GM12801 (cell line): Measurements from ENCODE around the gene NPC2.

ENCODE experiments used
- TF ChIP-seq, protein P1 (sequence below): IDR thresholded peaks from one replicate; pipeline ENCODE4 v1.5.1; 2011; ENCODE audit warnings: control low read depth; ENCODE audit not compliant: insufficient read length; ENCODE audit errors: extremely low read depth

The NPC2 gene

DNA sequence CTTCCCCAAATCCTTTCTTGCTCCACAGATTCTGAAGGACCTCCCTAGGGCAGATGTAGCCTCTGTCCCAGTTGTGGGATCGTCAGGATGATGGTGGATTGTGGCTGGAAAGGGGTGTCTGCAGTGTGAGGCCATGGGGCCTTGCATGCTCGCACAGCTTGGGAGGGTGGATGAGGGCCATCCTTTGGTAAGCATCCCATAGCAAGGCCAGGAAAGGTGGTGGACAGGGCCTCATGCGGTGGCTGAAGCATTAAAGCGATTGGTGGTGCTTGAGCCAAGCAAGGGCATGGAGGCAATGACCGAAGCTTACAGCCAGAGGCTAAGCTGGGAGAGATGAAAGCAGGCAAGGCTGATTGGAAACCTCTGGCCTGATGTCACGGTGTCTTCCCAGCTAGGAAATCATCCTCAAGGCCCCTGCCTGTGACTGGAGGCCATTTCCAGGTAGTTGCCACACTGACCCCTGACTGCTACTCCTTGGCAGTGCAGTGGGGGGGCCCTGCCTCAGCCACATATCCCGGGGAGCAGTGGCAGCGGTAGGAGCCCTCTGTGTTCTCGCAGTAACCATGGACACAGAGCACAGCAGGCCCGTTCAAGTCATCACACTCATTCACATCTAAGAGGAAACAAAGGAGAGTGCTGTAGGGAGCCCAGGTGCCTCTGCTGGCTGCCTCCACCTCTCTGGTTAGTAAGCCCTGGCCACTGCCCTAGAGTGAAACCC lies 7.5 kb upstream of the NPC2 start:
- TF ChIP-seq, protein P1, sequence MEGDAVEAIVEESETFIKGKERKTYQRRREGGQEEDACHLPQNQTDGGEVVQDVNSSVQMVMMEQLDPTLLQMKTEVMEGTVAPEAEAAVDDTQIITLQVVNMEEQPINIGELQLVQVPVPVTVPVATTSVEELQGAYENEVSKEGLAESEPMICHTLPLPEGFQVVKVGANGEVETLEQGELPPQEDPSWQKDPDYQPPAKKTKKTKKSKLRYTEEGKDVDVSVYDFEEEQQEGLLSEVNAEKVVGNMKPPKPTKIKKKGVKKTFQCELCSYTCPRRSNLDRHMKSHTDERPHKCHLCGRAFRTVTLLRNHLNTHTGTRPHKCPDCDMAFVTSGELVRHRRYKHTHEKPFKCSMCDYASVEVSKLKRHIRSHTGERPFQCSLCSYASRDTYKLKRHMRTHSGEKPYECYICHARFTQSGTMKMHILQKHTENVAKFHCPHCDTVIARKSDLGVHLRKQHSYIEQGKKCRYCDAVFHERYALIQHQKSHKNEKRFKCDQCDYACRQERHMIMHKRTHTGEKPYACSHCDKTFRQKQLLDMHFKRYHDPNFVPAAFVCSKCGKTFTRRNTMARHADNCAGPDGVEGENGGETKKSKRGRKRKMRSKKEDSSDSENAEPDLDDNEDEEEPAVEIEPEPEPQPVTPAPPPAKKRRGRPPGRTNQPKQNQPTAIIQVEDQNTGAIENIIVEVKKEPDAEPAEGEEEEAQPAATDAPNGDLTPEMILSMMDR: no peak

DNA sequence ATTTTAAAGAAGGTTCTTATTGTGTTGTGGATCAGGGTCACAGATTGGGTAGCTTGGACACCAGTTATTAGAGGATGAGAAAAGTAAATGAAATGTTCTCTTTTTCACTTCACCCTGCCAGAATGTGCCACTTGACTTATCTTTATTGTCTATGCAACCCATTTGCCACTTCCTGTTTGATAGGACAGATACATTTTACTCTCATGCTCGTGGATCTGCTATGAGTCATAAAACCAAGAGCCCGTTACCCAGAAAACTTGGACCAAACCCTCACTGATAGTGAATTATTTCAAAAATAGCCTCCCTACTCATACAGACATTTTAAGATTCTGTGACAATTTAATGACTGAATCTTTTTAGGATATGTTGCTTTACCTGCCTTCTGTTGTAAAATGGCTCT lies 2.3 kb upstream of the NPC2 start:
- TF ChIP-seq, protein P1: no peak

DNA sequence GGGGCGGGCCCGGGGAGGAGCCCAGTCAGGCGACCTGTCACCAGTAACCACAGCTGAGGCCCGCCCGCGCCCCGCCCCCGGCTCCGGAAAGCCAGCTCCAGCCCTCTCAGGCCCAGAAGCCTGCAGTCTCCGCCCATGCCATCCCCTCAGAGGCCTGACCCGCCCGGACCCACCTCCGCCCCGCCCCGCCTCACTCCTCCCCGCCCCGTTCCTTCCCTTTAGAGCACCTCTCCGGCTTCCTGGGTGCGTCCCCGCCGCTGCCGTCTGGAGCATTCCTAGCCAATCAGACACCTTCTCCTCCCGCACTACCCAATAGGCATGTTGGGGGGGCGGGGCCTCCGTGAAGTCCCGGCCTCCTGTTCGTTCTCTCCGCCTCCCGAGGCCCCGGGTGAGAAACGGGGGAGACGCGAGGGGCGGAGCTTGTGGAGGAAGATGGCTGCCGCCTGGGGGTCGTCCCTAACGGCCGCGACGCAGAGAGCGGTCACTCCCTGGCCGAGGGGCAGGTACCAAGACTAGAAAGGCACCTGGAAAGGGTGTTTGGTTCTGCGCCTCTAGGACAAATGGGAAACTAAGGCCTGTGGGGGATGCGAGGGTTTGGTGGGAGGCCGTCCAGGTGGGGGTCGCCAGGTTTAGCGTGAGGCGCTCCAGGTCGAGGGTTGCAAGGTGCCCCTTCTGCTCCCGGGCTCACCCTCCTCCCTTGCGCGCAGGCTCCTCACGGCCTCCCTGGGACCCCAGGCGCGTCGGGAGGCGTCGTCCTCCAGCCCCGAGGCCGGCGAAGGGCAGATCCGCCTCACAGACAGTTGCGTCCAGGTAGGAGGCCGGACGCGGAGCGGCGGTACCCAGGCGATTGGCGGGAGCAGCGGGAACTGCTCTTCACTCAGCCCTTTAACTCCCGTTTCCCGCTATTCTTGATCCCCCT lies 497 bp upstream of the NPC2 start, which contains the start of gene ISCA2:
TSS of gene ISCA2 (plus strand) at position 423 of the 919 bp plus-strand sequence. CDS start at position 433, 10 bp downstream.
- TF ChIP-seq, protein P1: no peak

DNA sequence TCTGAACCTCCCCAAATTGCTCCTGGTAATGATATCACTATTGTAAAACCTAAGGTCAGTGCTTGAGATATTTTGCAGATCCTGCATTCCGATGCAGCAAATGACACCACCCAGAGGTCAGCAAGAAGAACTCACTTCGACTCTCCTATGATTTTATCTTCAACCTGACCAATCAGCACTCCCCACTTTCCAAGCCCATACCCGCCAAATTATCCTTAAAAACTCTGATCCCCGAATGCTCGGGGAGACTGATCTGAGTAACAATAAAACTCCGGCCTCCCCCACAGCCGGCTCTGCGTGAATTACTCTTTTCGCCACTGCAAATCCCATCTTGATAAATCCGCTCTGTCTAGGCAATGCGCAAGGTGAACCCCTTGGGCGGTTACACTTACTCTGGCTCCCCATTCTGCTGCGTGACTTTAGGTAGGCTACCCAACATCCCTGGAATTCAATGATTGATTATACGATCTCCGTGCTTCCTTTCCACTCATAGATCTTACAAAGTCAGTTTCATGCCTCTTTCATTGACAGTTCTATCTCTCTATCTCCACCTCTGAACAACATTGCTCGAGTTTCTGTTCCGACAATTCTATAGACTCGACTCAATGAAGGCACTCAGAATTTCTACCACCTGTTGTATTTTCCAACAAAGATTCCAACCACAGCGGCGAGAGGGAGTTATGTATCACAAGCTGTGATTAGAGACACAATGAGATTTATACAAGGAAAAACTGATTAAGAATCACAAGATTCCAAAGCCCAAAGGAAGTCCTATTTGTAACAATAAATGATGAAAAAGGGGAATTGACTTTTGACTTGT lies 939 bp downstream of the NPC2 start:
- TF ChIP-seq, protein P1: no peak

DNA sequence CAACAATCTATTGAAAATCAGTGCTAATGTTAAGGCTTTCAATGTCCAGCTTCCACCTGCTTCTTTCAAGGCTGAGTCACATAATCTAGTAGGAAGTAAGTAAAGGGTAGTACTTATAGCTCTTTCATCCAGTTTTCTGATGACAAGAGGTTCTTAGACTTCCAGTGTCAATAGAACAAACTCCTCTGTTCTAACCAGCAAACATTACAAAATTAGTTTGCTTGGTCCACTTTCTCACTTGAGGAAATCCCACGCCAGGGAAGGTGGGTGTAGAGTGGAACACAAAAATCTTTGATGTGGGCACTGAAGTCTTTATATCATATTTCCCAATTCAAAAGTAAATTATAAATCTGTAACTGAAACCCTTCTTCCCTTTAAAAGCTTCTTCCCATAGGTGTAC lies 2.6 kb downstream of the NPC2 start:
- TF ChIP-seq, protein P1: no peak

DNA sequence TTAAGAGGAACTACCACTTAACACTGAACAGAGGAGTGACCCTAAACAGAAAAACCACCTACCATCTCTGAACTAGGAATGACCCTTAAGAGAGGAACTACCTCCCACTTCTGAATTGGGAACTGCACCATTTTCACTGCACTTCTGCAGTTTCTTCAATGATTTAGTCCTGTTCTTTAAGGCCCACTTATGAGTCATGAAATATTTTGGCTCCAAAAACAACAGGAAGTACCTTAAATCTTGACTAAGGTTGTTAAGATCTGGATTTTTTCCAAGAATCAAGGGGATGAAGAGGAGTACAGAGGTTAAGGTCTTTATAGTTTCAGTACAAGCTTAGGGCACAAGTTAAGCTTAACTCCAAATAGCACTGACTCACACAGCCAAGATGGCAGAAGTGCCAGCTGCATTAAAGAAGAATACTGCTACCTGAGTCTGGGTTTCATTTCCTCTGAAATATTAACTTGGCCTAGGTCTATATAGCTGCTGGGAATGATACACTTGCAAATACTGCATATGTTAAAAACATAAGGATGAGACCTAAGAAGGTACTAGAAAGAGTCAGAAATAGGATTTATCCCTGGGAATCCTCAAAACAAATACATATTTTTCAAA lies 4.2 kb downstream of the NPC2 start:
- TF ChIP-seq, protein P1: no peak
